Transverse colon (tissue), 4 donors: Measurements from ENCODE around the gene LINS1. TPM values are rescaled to one million over a fixed set of nuclear protein-coding genes. Genes with fewer than 3 reads are reported as not detected.

Experiments used
- DNase-seq: peaks from one replicate; pipeline ENCODE4 v3.0.0-alpha.2; 2019
- H3K27ac ChIP-seq, 4 donors: fragments of 200-600 bp; sonication (generic); 2 replicates each; pipeline ENCODE4 v1.5.1; 2016 to 2018; ENCODE audit warnings: inconsistent platforms in 4 of 4
- H3K27me3 ChIP-seq: fragments of 200-600 bp; sonication (generic); 2 replicates; pipeline ENCODE4 v1.5.1; 2017; ENCODE audit warnings: inconsistent platforms
- H3K36me3 ChIP-seq, 4 donors: fragments of 200-600 bp; sonication (generic); 2 replicates each; pipeline ENCODE4 v1.5.1; 2017 to 2019; ENCODE audit warnings: inconsistent platforms in 4 of 4
- H3K4me1 ChIP-seq, 4 donors: fragments of 200-600 bp; sonication (generic); 2 replicates each; pipeline ENCODE4 v1.5.1; 2017 to 2020; ENCODE audit warnings: inconsistent platforms in 4 of 4
- H3K4me3 ChIP-seq, 4 donors: fragments of 200-600 bp; sonication (generic); 1 replicate in 1 of 4; 2 replicates in 3 of 4; pipeline versions ENCODE4 v1.5.1 to v1.6.1; 2017 to 2019; ENCODE audit warnings: inconsistent platforms in 4 of 4
- H3K9me3 ChIP-seq, 2 donors: fragments of 200-600 bp; sonication (generic); 2 replicates each; pipeline ENCODE4 v1.5.1; 2017 to 2019; ENCODE audit warnings: inconsistent platforms in 2 of 2
- EP300 ChIP-seq: sonication (generic); formaldehyde crosslinking; IDR thresholded peaks from one replicate; pipeline ENCODE4 v1.6.1; 2017; ENCODE audit warnings: antibody characterized with exemption, low read depth
- POLR2A ChIP-seq: fragments of 450-650 bp; IDR thresholded peaks from one replicate; pipeline ENCODE4 v1.6.1; 2016; ENCODE audit warnings: antibody characterized with exemption, mild to moderate bottlenecking, moderate library complexity
- POLR2AphosphoS5 ChIP-seq, 3 donors: sonication (generic); formaldehyde crosslinking; IDR thresholded peaks; one replicate each; pipeline ENCODE4 v1.6.1; 2016; ENCODE audit warnings: antibody characterized with exemption in 3 of 3
- WGBS, 2 donors: methylation state at CpG; one replicate each; pipeline ENCODE4 v1.1.5; 2018; ENCODE audit warnings: low coverage in 1 of 2; 5-methylcytosine and 5-hydroxymethylcytosine counted together
- in situ Hi-C, 4 donors: fragments of 200-750 bp; cut with MboI; loops; one replicate each; pipeline versions ENCODE4 v1.15.0 to v1.15.1; 2017; ENCODE audit warnings: low sequenced_read_pairs in 3 of 4, low pct_ligation_motif_present in 1 of 4, low pct_unique_long_range_greater_than_20kb in 1 of 4
- intact Hi-C: fragments of 100-400 bp; cut with DNase I; formaldehyde crosslinking; loops from one replicate; pipeline ENCODE4 v1.15.1; 2023; ENCODE audit warnings: low total_unique reads
- total RNA-seq, 4 donors: library from RNA; depleted of rRNA; stranded (reverse); fragments of >200 nt; gene quantifications; one replicate each; pipeline ENCODE4 v1.1.0, GENCODE V29; 2016
- TF ChIP-seq, protein P1 (sequence below), 5 experiments: fragments of 200-600 bp in 3 of 5; fragments of 450-650 bp in 2 of 5; sonication (generic) in 3 of 5; IDR thresholded peaks; 1 replicate in 2 of 5; 2 replicates in 3 of 5; pipeline ENCODE4 v1.5.1; 2016 to 2017; ENCODE audit warnings: antibody characterized with exemption in 5 of 5, inconsistent platforms in 3 of 5, mild to moderate bottlenecking in 2 of 5, moderate library complexity in 1 of 5

The LINS1 gene
- total RNA-seq, 4 donors from 2014 or later: 24.7 to 48.9 (median 39.2) TPM

GRCh38 chr15:100553468-100553867 is 48.5 kb downstream of the LINS1 start:
- no peak overlapping the region for H3K4me3 ChIP-seq

GRCh38 chr15:100547961-100548360 is 54.0 kb downstream of the LINS1 start:
- WGBS, 2 donors: 82 to 94% methylated on average over 3 to 5 of the region's 5 CpGs
- Histone ChIP-seq H3K4me1 (no peaks in the 10 kb centered on the region), H3K4me3 (no peak overlapping the region), H3K27me3 (peaks cover 10% of the 10 kb centered on the region), H3K9me3 (no peaks in the 10 kb centered on the region), H3K36me3 (no peaks in the 10 kb centered on the region), H3K27ac (no peak overlapping the region)
- intact Hi-C loops: no loop called here
- in situ Hi-C loops: no loop called here
- no peak for DNase-seq
- TF ChIP-seq EP300 (no peak), POLR2A (no peak), POLR2AphosphoS5 (IDR thresholded peaks at IDR 0.05) (no peak)
- TF ChIP-seq, protein P1, sequence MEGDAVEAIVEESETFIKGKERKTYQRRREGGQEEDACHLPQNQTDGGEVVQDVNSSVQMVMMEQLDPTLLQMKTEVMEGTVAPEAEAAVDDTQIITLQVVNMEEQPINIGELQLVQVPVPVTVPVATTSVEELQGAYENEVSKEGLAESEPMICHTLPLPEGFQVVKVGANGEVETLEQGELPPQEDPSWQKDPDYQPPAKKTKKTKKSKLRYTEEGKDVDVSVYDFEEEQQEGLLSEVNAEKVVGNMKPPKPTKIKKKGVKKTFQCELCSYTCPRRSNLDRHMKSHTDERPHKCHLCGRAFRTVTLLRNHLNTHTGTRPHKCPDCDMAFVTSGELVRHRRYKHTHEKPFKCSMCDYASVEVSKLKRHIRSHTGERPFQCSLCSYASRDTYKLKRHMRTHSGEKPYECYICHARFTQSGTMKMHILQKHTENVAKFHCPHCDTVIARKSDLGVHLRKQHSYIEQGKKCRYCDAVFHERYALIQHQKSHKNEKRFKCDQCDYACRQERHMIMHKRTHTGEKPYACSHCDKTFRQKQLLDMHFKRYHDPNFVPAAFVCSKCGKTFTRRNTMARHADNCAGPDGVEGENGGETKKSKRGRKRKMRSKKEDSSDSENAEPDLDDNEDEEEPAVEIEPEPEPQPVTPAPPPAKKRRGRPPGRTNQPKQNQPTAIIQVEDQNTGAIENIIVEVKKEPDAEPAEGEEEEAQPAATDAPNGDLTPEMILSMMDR (IDR thresholded peaks at IDR 0.05): no peak

More at GRCh38 chr15:100553468-100553867, 48.5 kb downstream of the LINS1 start:
- 94 to 95% methylated on average over 16 of the region's 16 CpGs for WGBS, 2 donors
- Histone ChIP-seq H3K27ac (no peak overlapping the region), H3K9me3 (no peaks in the 10 kb centered on the region), H3K4me1 (no peaks in the 10 kb centered on the region), H3K36me3 (no peaks in the 10 kb centered on the region), H3K27me3 (no peaks in the 10 kb centered on the region)
- DNase-seq: no peak
- in situ Hi-C loops (loop anchor here in 2 of 4 donors (25.0 kb wide), 2 partner anchors 216 to 616 kb away; partner anchors contain the start of gene ADAMTS17 (in 1 of the 2)), intact Hi-C loops (no loop called here)
- no peak for TF ChIP-seq POLR2AphosphoS5 (IDR thresholded peaks at IDR 0.05)
- no peak for TF ChIP-seq EP300
- TF ChIP-seq POLR2A: no peak
- TF ChIP-seq, protein P1 (IDR thresholded peaks at IDR 0.05): no peak

DNA sequence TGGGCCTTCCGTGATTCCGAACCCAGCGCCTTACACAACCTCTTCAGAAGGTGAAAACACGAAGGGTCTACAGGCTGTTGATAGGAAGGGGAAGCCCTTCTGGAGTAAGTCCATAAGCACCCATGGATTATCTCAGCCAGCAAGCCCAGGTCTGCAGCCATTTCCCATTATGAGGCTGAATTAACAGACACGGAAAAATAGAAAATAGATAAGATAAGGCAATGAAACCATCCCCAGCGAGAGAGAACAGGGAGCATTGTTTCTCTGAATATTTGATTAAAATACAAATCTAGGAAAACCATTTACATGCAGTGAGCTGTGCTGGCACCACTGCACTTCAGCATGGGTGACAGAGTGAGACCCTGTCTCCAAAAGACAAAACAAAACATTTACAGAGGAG is 57.0 kb downstream of the LINS1 start:
- DNase-seq: no peak
- Histone ChIP-seq H3K9me3 (no peaks in the 10 kb centered on the region), H3K27ac (no peak overlapping the region), H3K4me3 (no peak overlapping the region), H3K4me1 (no peaks in the 10 kb centered on the region), H3K27me3 (peaks cover 10% of the 10 kb centered on the region), H3K36me3 (no peaks in the 10 kb centered on the region)
- WGBS, 2 donors: 74 to 89% methylated on average over 2 to 6 of the region's 6 CpGs
- in situ Hi-C loops: no loop called here
- intact Hi-C loops: no loop called here
- TF ChIP-seq EP300: no peak
- TF ChIP-seq POLR2AphosphoS5 (IDR thresholded peaks at IDR 0.05): no peak
- TF ChIP-seq, protein P1 (IDR thresholded peaks at IDR 0.05): no peak
- TF ChIP-seq POLR2A: no peak

DNA sequence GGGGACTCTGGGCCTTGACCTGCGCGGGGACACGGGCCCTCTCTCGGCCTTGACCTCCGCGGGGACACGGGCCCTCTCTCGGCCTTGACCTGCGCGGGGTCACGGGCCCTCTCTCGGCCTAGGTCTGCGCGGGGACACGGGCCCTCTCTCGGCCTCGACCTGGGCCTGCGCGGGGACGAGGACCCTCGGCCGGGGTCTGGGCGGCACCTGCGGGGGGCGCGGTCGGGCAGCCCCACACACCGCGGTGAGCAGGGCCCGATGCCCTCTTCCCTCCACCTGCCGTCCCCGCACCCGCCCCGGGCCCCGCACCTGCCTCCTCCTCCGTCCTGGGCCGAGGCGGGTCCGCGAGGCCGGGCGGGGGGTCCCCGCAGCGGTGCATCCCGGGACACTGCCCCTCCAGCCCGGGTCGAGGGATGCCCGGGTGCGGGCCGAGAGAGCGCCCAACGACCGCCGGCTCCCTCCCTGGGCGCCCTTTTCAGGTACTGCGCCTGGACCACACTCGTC is 57.6 kb downstream of the LINS1 start:
- intact Hi-C loops: no loop called here
- no peaks in the 10 kb centered on the region for H3K4me1 ChIP-seq
- H3K27ac ChIP-seq: no peak overlapping the region
- WGBS, 2 donors: 61% methylated on average over 48 of the region's 57 CpGs; no CpG with 5 or more reads in 1 of the 2 donors
- no peak overlapping the region for H3K4me3 ChIP-seq
- DNase-seq: no peak
- H3K27me3 ChIP-seq: peaks cover 10% of the 10 kb centered on the region
- H3K36me3 ChIP-seq: no peaks in the 10 kb centered on the region
- in situ Hi-C loops: no loop called here
- no peaks in the 10 kb centered on the region for H3K9me3 ChIP-seq
- TF ChIP-seq EP300 (no peak), POLR2A (no peak), POLR2AphosphoS5 (IDR thresholded peaks at IDR 0.05) (no peak)
- TF ChIP-seq, protein P1 (IDR thresholded peaks at IDR 0.05): no peak
